Neural progenitor cell (in vitro differentiated cells): ENCODE data around the gene VPS29.

Source experiments
- CTCF ChIP-seq: fragments of 200-600 bp; sonication (generic); IDR thresholded peaks from 2 replicates; pipeline ENCODE4 v1.5.1; 2017; ENCODE audit warnings: antibody characterized with exemption, mild to moderate bottlenecking
- EZH2 ChIP-seq: fragments of 200-600 bp; sonication (generic); IDR thresholded peaks from 2 replicates; pipeline ENCODE4 v1.6.1; 2017; ENCODE audit warnings: antibody characterized with exemption, mild to moderate bottlenecking, moderate library complexity
- EZH2phosphoT487 ChIP-seq: fragments of 200-600 bp; sonication (generic); IDR thresholded peaks from 2 replicates; pipeline ENCODE4 v1.6.1; 2017; ENCODE audit warnings: antibody characterized with exemption

- TF ChIP-seq CTCF: no peak
- TF ChIP-seq EZH2: no peak
- no peak for TF ChIP-seq EZH2phosphoT487
Measured at GRCh38 chr12:110475426-110475825, 26.5 kb downstream of the VPS29 start.
